HepG2 (cell line): Measurements from ENCODE around the gene MCU.

Experiments used
- CEBPB ChIP-seq: IDR thresholded peaks from 2 replicates; pipeline ENCODE4 v1.6.1; 2011; ENCODE audit warnings: low read depth, low read length, improper control_type of control experiment, borderline replicate concordance
- ETV6 ChIP-seq: sonication (generic); formaldehyde crosslinking; conservative IDR thresholded peaks from 2 replicates; pipeline ENCODE4 v1.4.0; 2020; ENCODE audit warnings: missing genetic modification reagents
- SIX4 ChIP-seq: sonication (generic); formaldehyde crosslinking; IDR thresholded peaks from 2 replicates; pipeline ENCODE4 v1.4.0; 2020; ENCODE audit warnings: missing genetic modification reagents
- TF ChIP-seq, protein P1 (sequence below): sonication (generic); formaldehyde crosslinking; IDR thresholded peaks from 2 replicates; pipeline ENCODE4 v1.8.1; 2023; ENCODE audit warnings: mild to moderate bottlenecking, moderate library complexity, missing genetic modification reagents
- TF ChIP-seq, protein P2 (sequence below): IDR thresholded peaks from 2 replicates; pipeline ENCODE4 v1.6.1; 2016; ENCODE audit warnings: missing compliant biosample characterization, missing genetic modification reagents, borderline replicate concordance

DNA sequence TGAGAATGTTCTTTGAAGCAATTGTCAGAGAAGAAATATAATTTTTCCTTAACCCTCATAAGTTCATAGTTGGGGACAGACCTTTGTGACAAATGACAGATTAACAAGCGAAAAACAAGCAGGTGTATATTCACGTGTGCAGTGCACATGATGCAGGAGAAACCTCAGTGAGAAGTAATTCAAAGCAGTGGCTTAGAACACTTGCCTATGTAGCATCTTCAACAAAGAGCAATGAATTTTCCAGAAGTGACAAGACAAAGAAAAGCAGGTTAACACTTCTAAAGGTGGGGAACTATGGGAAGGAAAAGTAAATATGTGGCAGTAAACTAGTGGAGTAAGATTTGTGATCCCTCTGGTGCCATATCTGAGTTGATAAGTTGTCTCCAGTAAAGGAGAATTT lies 65.8 kb downstream of the MCU start:
- TF ChIP-seq ETV6 (no peak), SIX4 (CRISPR knock-in tag) (no peak), CEBPB (no peak)
- TF ChIP-seq, protein P1, sequence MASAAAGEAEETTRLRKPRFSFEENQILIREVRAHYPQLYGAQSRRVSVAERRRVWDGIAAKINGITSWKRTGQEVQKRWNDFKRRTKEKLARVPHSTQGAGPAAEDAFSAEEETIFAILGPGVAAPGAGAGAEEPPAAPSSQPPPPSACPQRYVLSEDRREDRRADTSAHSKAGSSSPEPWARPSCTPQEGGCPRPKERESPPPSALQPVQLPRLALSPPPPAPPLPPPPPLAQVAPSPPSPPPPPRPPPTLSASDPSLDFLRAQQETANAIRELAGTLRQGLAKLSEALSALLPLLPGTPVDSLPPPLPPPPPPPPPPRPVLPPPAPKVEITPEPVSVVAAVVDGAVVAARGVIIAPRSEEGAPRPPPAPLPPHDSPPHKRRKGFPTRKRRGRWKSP (CRISPR knock-in tag), result no peak
- TF ChIP-seq, protein P2, sequence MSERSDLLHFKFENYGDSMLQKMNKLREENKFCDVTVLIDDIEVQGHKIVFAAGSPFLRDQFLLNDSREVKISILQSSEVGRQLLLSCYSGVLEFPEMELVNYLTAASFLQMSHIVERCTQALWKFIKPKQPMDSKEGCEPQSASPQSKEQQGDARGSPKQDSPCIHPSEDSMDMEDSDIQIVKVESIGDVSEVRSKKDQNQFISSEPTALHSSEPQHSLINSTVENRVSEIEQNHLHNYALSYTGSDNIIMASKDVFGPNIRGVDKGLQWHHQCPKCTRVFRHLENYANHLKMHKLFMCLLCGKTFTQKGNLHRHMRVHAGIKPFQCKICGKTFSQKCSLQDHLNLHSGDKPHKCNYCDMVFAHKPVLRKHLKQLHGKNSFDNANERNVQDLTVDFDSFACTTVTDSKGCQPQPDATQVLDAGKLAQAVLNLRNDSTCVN, result no peak
